OCI-LY7 (cell line): Measurements from ENCODE around the gene MKRN3.
"Not testable (repeated sequence)": the region's sequence is repeated elsewhere in the genome, so short reads cannot be mapped to it uniquely, and the experiment has no call there.

Source experiments
- EZH2phosphoT487 ChIP-seq: fragments of 200-600 bp; sonication (generic); IDR thresholded peaks from 2 replicates; pipeline ENCODE4 v1.6.1; 2018; ENCODE audit warnings: low read depth, borderline replicate concordance, mild to moderate bottlenecking, mixed run types, antibody characterized with exemption, low read length, moderate library complexity, mixed read lengths
- TF ChIP-seq, protein P1 (sequence below): fragments of 200-600 bp; sonication (generic); conservative IDR thresholded peaks from 2 replicates; pipeline ENCODE4 v1.5.1; 2014; ENCODE audit warnings: mild to moderate bottlenecking, antibody characterized with exemption, low read length, moderate library complexity, mixed read lengths

DNA sequence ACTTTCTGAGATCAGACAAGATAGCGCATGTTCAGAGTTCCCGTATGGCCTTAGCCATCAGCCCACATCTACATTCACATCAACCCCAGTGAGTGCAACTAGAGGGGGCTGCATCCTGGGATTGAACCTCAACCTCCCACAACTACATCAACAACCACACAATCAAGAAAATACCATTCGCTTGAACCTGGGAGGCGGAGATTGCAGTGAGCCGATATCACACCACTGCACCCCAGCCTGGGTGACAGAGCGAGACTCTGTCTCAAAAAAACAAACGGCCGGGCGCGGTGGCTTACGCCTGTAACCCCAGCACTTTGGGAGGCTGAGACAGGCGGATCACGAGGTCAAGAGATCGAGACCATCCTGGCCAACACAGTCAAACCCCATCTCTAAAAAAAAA, 31.8 kb downstream of the MKRN3 start:
- TF ChIP-seq, protein P1, sequence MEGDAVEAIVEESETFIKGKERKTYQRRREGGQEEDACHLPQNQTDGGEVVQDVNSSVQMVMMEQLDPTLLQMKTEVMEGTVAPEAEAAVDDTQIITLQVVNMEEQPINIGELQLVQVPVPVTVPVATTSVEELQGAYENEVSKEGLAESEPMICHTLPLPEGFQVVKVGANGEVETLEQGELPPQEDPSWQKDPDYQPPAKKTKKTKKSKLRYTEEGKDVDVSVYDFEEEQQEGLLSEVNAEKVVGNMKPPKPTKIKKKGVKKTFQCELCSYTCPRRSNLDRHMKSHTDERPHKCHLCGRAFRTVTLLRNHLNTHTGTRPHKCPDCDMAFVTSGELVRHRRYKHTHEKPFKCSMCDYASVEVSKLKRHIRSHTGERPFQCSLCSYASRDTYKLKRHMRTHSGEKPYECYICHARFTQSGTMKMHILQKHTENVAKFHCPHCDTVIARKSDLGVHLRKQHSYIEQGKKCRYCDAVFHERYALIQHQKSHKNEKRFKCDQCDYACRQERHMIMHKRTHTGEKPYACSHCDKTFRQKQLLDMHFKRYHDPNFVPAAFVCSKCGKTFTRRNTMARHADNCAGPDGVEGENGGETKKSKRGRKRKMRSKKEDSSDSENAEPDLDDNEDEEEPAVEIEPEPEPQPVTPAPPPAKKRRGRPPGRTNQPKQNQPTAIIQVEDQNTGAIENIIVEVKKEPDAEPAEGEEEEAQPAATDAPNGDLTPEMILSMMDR, result not testable (repeated sequence)
- TF ChIP-seq EZH2phosphoT487, result not testable (repeated sequence)
